Measurements from ENCODE around the gene UBE2E3. TPM values are rescaled to one million over a fixed set of nuclear protein-coding genes. Genes with fewer than 3 reads are reported as not detected.
"Not testable (repeated sequence)": the region's sequence is repeated elsewhere in the genome, so short reads cannot be mapped to it uniquely, and the experiment has no call there.

UBE2E3 gene
- total RNA-seq, 4 donors from 2014 or later, result 55.5 to 131 (median 99.0) TPM

GRCh38 chr2:181038796-181039195 is 58.4 kb downstream of the UBE2E3 start:
- no peaks in the 10 kb centered on the region for H3K36me3 ChIP-seq
- H3K27me3 ChIP-seq, result no peaks in the 10 kb centered on the region
- H3K9me3 ChIP-seq, result no peaks in the 10 kb centered on the region
- no peak for TF ChIP-seq CTCF (IDR thresholded peaks at IDR 0.05)
- no peak for TF ChIP-seq EP300 (IDR thresholded peaks at IDR 0.05)
- TF ChIP-seq POLR2A (IDR thresholded peaks at IDR 0.05), result no peak
- no peak overlapping the region for H3K4me3 ChIP-seq
- DNase-seq (ENCODE audit: low spot score in 2 of 2), result no peak
- peaks cover 0 to 16% (median 0%) of the 10 kb centered on the region in 4 donors for H3K4me1 ChIP-seq
- WGBS, 2 donors, result 85 to 92% methylated on average over 4 of the region's 4 CpGs
- no peak overlapping the region for H3K27ac ChIP-seq

DNA sequence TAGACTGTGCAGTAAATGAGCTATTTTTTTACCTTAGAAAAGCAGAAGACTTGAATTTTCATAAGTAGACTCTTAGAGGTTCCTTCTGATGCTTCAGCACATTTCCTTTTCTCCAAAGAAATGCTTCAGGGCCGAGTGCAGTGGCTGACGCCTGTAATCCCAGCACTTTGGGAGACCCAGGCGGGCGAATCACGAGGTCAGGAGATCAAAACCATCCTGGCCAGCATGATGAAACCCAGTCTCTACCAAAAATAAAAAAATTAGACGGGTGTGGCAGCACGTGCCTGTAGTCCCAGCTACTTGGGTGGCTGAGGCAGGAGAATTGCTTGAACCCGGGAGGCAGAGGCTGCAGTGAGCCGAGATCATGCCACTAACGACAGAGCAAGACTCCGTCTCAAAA is 60.4 kb downstream of the UBE2E3 start:
- peaks cover 0 to 36% (median 0%) of the 10 kb centered on the region in 4 donors for H3K4me1 ChIP-seq
- not testable (repeated sequence) for H3K27me3 ChIP-seq; DNase-seq (ENCODE audit: low spot score in 2 of 2); H3K9me3 ChIP-seq; H3K36me3 ChIP-seq; H3K27ac ChIP-seq; H3K4me3 ChIP-seq
- WGBS, 2 donors, result 92 to 94% methylated on average over 11 of the region's 11 CpGs

- TF ChIP-seq EP300 (IDR thresholded peaks at IDR 0.05) (no peak), POLR2A (IDR thresholded peaks at IDR 0.05) (no peak), CTCF (IDR thresholded peaks at IDR 0.05) (no peak)
- no peak overlapping the region for H3K27ac ChIP-seq
- peaks cover 0 to 37% (median 0%) of the 10 kb centered on the region in 4 donors for H3K4me1 ChIP-seq
- WGBS, 2 donors, result 90 to 95% methylated on average over 2 of the region's 2 CpGs
- no peaks in the 10 kb centered on the region for H3K27me3 ChIP-seq
- no peak for DNase-seq (ENCODE audit: low spot score in 2 of 2)
- H3K36me3 ChIP-seq, result no peaks in the 10 kb centered on the region
- H3K9me3 ChIP-seq, result no peaks in the 10 kb centered on the region
- H3K4me3 ChIP-seq, result no peak overlapping the region
Observed at GRCh38 chr2:181041661-181042060, 61.3 kb downstream of the UBE2E3 start.

GRCh38 chr2:181042706-181043105 is 62.3 kb downstream of the UBE2E3 start:
- DNase-seq (ENCODE audit: low spot score in 2 of 2), result no peak
- Histone ChIP-seq H3K27ac (no peak overlapping the region), H3K27me3 (no peaks in the 10 kb centered on the region), H3K4me3 (no peak overlapping the region), H3K9me3 (no peaks in the 10 kb centered on the region), H3K4me1 (peaks cover 0 to 37% (median 0%) of the 10 kb centered on the region in 4 donors), H3K36me3 (no peaks in the 10 kb centered on the region)
- TF ChIP-seq POLR2A (IDR thresholded peaks at IDR 0.05) (no peak), EP300 (IDR thresholded peaks at IDR 0.05) (no peak), CTCF (IDR thresholded peaks at IDR 0.05) (no peak)
- WGBS, 2 donors, result 82 to 86% methylated on average over 1 of the region's 1 CpG

DNA sequence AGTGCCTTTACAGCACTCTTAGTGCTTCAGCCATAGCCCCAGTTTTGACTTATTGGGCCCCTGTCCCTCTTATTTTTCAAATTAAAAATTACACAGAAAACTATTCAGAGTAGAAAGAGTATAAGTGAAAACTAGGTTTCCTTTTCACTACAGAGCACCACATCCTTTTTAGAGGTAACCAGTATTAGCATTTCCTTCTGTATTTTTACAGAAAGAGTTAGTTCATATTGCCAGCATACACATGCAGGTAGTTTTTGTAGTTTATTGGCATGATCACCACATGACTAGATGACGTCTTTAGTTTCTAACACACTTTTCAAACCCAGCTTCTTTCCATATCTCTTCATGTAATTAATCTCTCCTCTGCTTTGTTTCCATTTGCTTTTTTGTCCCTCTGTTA is 66.4 kb downstream of the UBE2E3 start:
- no peaks in the 10 kb centered on the region for H3K27me3 ChIP-seq
- no peak overlapping the region for H3K4me3 ChIP-seq
- H3K9me3 ChIP-seq, result no peaks in the 10 kb centered on the region
- TF ChIP-seq CTCF (IDR thresholded peaks at IDR 0.05) (no peak), POLR2A (IDR thresholded peaks at IDR 0.05) (no peak), EP300 (IDR thresholded peaks at IDR 0.05) (no peak)
- WGBS, 2 donors, result 72 to 79% methylated on average over 1 of the region's 1 CpG
- no peaks in the 10 kb centered on the region for H3K36me3 ChIP-seq
- DNase-seq (ENCODE audit: low spot score in 2 of 2), result no peak
- H3K27ac ChIP-seq, result no peak overlapping the region
- H3K4me1 ChIP-seq, result peaks cover 0 to 28% (median 0%) of the 10 kb centered on the region in 4 donors

DNA sequence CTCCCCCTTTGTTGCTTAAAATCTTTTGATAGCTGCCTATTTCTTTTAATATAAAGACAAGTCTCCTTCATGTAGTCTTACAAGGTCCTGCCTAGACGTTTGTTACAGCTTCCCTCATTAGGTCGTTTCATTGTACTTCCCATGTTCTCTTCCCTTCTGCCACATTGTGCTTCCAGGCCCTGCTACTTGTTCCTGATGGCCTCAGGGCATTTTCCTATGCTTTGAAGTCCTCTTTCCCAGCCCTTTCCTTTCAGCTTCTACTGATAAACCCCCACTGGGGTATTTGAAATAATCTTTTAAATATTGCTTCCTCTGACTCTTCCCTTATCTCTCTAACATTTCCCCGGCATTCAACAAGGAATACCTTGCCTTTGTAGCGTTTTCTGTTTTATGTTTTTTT is 67.4 kb downstream of the UBE2E3 start:
- Histone ChIP-seq H3K9me3 (no peaks in the 10 kb centered on the region), H3K36me3 (no peaks in the 10 kb centered on the region), H3K4me3 (no peak overlapping the region), H3K27me3 (no peaks in the 10 kb centered on the region), H3K4me1 (peaks cover 0 to 21% (median 0%) of the 10 kb centered on the region in 4 donors), H3K27ac (no peak overlapping the region)
- TF ChIP-seq POLR2A (IDR thresholded peaks at IDR 0.05) (no peak), EP300 (IDR thresholded peaks at IDR 0.05) (no peak), CTCF (IDR thresholded peaks at IDR 0.05) (no peak)
- 64 to 69% methylated on average over 4 of the region's 4 CpGs for WGBS, 2 donors
- DNase-seq (ENCODE audit: low spot score in 2 of 2), result no peak
